ENCODE measurements around the gene ARSJ.
"Not testable (repeated sequence)": the region's sequence is repeated elsewhere in the genome, so short reads cannot be mapped to it uniquely, and the experiment has no call there.

Gene ARSJ

DNA sequence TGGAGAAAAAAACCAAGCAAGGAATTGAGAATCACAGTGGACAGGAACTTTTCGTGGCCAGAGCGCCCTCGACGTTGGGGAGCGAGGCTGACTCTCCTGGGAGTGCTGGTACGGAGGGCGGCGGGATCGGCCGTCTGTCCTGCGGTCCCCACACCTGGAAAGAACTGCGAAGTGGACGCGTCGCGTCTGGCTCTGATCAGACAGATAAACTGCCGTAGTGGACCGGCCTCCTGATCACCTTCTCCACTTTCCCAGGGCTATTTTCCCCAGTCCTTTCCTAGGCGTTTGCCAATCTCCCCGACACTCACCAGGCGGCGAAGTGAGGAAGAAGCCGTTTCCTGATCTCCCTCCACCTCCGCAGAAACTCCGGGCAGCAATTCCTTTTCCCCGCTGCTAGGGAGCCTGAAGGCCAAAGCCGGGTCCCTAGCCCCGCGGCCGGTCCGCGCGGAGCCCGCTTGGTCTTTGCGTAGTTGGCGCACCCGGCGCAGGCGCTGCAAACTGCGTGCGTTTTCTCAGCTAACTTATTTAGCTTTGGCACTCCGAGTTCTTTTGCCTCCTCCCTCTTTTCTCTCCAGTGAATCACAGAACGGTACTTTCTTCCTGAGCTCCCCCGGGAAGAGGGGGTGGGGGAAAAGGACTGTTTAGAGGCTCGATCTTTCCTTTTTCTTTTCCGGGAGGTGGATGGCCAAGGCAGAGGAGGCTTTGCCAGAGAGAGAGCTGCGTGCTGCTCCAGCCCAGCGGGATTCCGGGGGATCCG is at the start of gene ARSJ:
Gene ARSJ (minus strand): TSS at position 500 of the 757 bp plus-strand sequence. CDS start 813 bp downstream, outside the sequence.
- in situ Hi-C loops (cut with MboI; ENCODE audit: low sequenced_read_pairs): no loop called here

GRCh38 chr4:114028071-114028470 is 48.6 kb upstream of the ARSJ start:
- in situ Hi-C loops (cut with MboI; ENCODE audit: low sequenced_read_pairs): no loop called here

DNA sequence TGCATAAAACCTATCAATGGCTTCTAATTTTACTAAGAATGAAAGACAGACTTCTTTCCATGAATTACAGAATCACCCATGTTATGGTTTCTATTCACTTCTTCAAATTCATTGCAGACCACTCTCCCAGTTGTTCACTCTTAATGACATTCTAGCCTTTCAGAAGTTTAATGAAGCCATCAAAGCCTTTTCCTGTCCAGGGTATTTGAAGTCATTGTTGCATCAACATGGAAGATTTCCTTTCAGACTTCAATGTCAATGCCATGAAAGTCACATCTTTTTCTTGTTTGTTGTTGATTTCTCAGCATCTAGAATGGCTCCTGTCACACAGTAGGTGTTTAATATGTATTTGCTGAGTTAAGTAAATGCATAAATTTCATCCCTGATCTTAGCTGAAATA is 48.1 kb upstream of the ARSJ start:
- in situ Hi-C loops (cut with MboI; ENCODE audit: low sequenced_read_pairs): no loop called here

DNA sequence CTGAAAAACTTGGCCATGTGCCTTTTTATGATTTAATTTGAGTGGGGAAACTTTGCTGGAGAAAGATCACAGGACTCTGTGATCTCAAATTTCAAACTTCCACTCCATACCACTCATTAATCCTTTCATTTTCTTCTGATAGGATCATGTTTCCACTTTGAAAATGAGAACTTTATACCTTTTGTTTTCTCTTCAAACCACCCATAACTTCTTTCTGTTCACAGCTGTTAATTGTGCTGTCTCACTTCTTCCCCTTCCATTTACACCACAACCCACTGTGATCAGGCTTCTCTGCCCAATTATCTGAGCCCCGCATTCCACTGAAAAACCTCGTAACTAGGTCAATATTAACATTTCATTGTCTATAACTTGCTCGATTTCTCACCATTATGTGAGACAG is 47.0 kb upstream of the ARSJ start:
- in situ Hi-C loops (cut with MboI; ENCODE audit: low sequenced_read_pairs): no loop called here

DNA sequence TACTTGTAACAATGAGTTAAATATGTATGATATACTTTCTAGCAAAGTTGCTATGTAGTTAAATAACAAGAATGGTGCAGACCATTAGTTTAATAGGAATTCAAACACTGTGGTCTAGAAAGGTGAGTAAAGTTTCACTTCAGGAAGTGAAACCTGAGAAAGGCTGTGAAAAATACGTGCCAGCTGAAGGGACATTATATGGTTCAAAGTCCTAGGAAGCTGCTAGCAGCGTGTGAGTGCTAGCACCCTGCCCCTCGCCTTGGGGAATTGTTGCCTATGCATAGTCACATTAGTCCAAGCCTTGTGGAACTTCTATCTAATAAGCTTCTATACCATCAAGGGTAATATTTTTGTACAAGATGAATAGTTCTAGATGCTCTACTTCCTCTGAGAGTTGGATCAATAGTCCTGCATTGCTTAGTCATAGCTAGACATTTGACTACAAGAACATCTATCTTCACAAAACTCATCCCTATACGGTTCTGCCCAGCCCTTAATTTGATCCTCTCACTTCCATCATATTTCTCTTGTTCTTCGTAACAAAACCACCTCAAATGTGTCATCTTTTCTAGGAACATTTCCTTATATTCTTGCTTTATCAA is 45.8 kb upstream of the ARSJ start:
- in situ Hi-C loops (cut with MboI; ENCODE audit: low sequenced_read_pairs): no loop called here

DNA sequence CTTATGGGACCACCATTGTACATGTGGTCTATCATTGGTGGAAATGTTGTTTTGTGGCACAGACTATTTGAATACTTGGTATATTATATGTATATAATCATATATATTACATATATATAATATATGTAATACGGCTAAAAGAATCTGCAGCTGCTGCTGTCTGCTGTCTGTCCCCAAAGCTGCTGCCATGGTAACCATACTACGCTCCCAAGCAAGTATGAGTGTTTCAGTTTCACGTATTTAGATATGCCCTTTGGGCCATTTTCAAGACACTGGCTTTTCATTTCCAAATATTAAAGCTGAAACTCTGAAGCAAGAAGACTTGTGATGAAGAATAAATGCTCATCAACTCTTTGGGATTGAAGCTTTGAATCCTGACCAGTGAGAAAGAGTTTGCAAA is 42.0 kb upstream of the ARSJ start:
- in situ Hi-C loops (cut with MboI; ENCODE audit: low sequenced_read_pairs): no loop called here

GRCh38 chr4:114019969-114020358 is 40.5 kb upstream of the ARSJ start:
- in situ Hi-C loops (cut with MboI; ENCODE audit: low sequenced_read_pairs): no loop called here

GRCh38 chr4:114019276-114019968 is 40.0 kb upstream of the ARSJ start:
- in situ Hi-C loops (cut with MboI; ENCODE audit: low sequenced_read_pairs): no loop called here

DNA sequence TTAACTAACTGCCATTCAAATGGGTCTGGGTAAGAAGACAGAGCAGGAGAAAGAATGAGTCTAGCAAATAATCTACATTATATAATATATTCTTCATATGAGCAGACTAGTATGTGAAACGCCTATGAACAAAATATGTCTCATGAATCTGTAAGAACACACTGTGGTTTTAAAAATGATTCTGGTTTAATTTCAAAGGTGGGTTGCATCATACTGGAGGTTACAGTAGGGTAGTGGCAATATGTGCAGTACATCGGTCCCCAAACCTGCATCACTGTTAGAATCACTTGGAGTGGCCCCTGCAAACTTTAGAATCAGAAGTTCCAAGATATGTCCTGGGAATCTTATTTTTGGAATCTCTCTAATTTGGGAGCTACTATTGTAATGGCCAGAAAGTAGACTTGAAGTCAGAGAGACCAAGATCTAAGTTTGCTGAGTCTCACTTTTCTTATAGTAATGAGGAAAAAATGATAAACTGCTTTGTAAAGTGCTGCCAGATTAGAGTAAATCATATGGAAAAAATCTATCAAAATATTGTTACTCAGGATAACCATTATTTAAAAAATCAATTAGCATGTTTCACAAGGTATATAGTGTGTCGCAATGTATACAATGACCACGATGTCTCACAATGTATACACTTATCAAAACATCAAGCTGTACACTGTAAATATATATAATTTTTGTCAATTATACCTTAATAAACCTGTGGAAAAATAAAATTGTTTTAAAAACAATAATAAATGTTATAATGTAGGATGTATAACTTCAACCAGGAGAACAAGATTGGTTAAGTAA is 37.9 kb upstream of the ARSJ start:
- in situ Hi-C loops (cut with MboI; ENCODE audit: low sequenced_read_pairs): no loop called here

DNA sequence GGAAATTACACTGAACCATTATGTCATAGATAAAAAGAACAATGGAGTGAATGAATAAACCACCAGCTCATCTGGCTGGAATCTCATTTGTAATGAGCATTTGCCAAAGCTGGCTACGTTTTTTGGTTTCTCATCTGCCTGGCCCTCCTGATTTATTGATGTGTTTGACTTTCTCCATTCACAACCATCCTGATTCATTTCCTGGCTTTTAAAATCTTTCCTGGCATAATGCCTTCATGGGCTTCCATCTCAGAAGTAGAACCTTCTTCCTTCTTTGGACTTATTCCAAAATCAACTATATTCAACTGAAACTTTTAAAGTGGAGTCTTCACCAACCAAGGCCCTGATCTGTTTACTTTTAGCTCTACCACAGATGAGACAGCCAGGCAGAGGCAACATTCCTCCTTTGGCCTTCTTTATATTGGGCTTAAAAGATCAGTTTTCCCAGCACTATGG is 36.0 kb upstream of the ARSJ start:
- in situ Hi-C loops (cut with MboI; ENCODE audit: low sequenced_read_pairs): no loop called here

DNA sequence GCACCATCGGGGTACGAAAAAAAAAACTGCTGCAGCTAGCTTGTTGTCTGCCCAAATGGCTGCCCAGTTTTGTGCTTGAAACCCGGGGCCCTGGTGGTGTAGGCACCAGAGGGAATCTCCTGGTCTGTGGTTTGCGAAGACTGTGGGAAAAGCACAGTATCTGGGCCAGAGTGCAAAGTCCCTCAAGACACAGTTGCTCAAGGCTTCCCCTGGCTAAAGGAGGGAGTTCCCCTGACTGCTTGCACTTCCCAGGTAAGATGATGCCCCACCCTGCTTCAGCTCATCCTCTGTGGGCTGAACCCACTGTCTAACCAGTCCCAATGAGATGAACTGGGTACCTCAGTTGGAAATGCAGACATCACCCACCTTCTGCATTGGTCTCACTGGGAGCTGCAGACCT is 33.8 kb upstream of the ARSJ start:
- in situ Hi-C loops (cut with MboI; ENCODE audit: low sequenced_read_pairs): not testable (repeated sequence)

DNA sequence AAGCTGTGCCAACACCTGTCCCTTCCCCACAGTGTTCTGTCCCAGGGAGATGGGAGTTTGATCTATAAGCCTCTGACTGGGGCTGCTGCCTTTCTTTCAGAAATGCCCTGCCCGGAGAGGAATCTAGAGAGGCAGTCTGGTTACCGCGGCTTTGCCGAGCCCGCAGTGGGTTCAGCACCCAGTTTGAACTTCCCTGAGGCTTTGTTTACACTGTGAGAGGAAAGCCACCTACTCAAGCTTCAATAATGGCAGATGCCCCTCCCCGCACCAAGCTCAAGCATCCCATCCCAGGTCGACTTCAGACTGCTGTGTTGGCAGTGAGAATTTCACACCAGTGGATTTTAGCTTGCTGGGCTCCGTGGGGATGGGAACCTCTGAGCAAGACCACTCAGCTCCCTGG is 33.3 kb upstream of the ARSJ start:
- in situ Hi-C loops (cut with MboI; ENCODE audit: low sequenced_read_pairs): no loop called here

- in situ Hi-C loops (cut with MboI; ENCODE audit: low sequenced_read_pairs): no loop called here
These were observed 26.4 kb upstream of the ARSJ start for GRCh38 chr4:114005569-114006442.

DNA sequence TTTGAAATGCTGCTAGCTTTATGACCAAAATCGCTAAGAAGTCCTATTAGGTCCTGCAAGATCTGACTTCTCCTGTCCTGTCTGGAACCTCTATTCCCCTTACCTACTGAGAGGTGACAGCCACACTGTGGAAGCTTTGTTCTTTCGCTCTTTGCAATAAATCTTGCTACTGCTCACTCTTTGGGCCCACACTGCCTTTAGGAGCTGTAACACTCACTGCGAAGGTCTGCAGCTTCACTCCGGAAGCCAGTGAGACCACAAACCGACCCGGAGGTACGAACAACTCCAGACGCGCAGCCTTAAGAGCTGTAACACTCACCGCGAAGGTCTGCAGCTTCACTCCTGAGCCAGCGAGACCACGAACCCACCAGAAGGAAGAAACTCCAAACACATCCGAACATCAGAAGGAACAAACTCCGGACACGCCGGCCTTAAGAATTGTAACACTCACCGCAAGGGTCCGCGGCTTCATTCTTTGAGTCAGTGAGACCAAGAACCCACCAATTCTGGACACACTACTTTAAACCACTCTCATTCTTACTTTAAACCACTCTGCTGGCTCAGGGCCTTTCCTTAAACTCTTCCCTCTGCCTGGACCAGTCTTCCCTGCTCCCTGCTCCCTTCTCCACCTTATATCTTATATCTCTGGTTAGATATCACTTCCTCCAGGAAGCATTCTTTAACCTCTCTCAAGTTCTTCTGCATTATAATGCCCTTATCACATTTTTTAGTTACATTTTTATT is 25.2 kb upstream of the ARSJ start:
- in situ Hi-C loops (cut with MboI; ENCODE audit: low sequenced_read_pairs): not testable (repeated sequence)

- in situ Hi-C loops (cut with MboI; ENCODE audit: low sequenced_read_pairs): no loop called here
These were observed 19.1 kb upstream of the ARSJ start for GRCh38 chr4:113998531-113998930.

- in situ Hi-C loops (cut with MboI; ENCODE audit: low sequenced_read_pairs): no loop called here
These were observed 18.6 kb upstream of the ARSJ start for GRCh38 chr4:113998079-113998478.

GRCh38 chr4:113997206-113997605 is 17.8 kb upstream of the ARSJ start:
- in situ Hi-C loops (cut with MboI; ENCODE audit: low sequenced_read_pairs): no loop called here

DNA sequence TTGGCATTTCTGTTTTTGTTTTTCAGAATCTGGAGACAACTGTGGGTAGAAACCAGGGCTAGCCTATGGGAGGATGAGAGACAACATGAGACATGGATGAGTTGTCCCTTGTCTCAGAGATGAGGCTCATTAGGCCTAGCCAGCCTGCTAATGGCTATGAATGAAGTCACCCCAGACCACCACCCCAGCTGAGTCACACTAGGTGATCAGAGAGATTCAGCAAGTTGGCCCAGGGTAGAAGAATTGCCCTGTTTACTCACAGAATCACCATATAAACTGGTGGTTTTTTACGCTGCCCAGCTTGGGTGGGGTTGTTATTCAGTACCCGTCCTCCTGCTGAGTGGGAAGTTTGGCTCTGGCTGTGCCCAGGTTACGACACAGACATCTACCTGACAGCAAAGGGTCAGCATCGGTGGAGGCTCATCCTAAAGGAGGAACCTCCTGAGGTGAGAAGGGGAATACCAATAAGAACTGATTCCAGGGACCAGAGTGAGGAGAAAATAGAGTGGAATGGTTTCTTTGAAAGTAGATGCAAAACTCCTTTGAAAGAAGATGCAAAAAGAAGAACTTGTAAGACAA is 17.2 kb upstream of the ARSJ start:
- in situ Hi-C loops (cut with MboI; ENCODE audit: low sequenced_read_pairs): no loop called here

GRCh38 chr4:113993887-113994286 is 14.4 kb upstream of the ARSJ start:
- in situ Hi-C loops (cut with MboI; ENCODE audit: low sequenced_read_pairs): no loop called here

Data from HL-60/S4 treated with retinoic acid at 250 ng/mL for 4 days and 3 days (cell line).